OCI-M2 (cell line): ENCODE results near the gene ZNF682.
"Not testable (repeated sequence)": the region's sequence is repeated elsewhere in the genome, so short reads cannot be mapped to it uniquely, and the experiment has no call there.

Source experiments
- DNase-seq: peaks from one replicate; lab custom pipeline; 2025; ENCODE audit not compliant: unreplicated experiment; lab: John Stamatoyannopoulos, UW

The ZNF682 gene

GRCh38 chr19:20039203-20039723 lies at the start of gene ZNF682:
ZNF682 (minus strand) TSS chr19:20039505; CDS start chr19:20039345, 160 bp downstream.
- no peak for DNase-seq

GRCh38 chr19:20082876-20083275 lies 43.6 kb upstream of the ZNF682 start:
- not testable (repeated sequence) for DNase-seq

GRCh38 chr19:20082232-20082833 lies 43.0 kb upstream of the ZNF682 start:
- not testable (repeated sequence) for DNase-seq

GRCh38 chr19:20080656-20081055 lies 41.4 kb upstream of the ZNF682 start:
- DNase-seq, result no peak

GRCh38 chr19:20079476-20079875 lies 40.2 kb upstream of the ZNF682 start:
- no peak for DNase-seq

GRCh38 chr19:20078581-20079031 lies 39.3 kb upstream of the ZNF682 start:
- DNase-seq, result no peak

- no peak for DNase-seq
Observed at GRCh38 chr19:20077791-20078463, 38.6 kb upstream of the ZNF682 start, which contains the start of gene ZNF90. ZNF90 (plus strand) TSS chr19:20078000; CDS start chr19:20078133, 133 bp downstream.

- DNase-seq, result no peak
Observed at GRCh38 chr19:20072936-20073335, 33.6 kb upstream of the ZNF682 start.

GRCh38 chr19:20070691-20071090 lies 31.4 kb upstream of the ZNF682 start:
- no peak for DNase-seq

- not testable (repeated sequence) for DNase-seq
Observed at GRCh38 chr19:20068559-20068958, 29.3 kb upstream of the ZNF682 start.

GRCh38 chr19:20067943-20068342 lies 28.6 kb upstream of the ZNF682 start:
- DNase-seq, result no peak

- no peak for DNase-seq
Observed at GRCh38 chr19:20066861-20067260, 27.6 kb upstream of the ZNF682 start.

- no peak for DNase-seq
Observed at GRCh38 chr19:20060282-20060681, 21.0 kb upstream of the ZNF682 start.

- DNase-seq, result not testable (repeated sequence)
Observed at GRCh38 chr19:20058738-20059137, 19.4 kb upstream of the ZNF682 start.

- DNase-seq, result peak; percentile 77
Observed at GRCh38 chr19:20051841-20052768, 12.8 kb upstream of the ZNF682 start.

GRCh38 chr19:20045742-20046141 lies 6.4 kb upstream of the ZNF682 start:
- DNase-seq, result not testable (repeated sequence)

- DNase-seq, result no peak
Observed at GRCh38 chr19:20044663-20045062, 5.4 kb upstream of the ZNF682 start.

- no peak for DNase-seq
Observed at GRCh38 chr19:20038358-20039202, 725 bp downstream of the ZNF682 start.

GRCh38 chr19:20035935-20036334 lies 3.4 kb downstream of the ZNF682 start:
- DNase-seq, result no peak

- no peak for DNase-seq
Observed at GRCh38 chr19:20028611-20029010, 10.7 kb downstream of the ZNF682 start.
